ENCODE data around the gene TFG. TPM values are rescaled to one million over a fixed set of nuclear protein-coding genes. Genes with fewer than 3 reads are reported as not detected.

Gene TFG
- total RNA-seq, 3 donors from 2014 or later (not counting 1 experiment from before 2014, with no cell fraction given), result 47.6 to 52.8 (median 50.0) TPM

GRCh38 chr3:100782348-100782747 is 73.1 kb downstream of the TFG start:
- H3K4me1 Mint-ChIP-seq, result no peaks in the 10 kb centered on the region
- no peak overlapping the region for H3K27ac Mint-ChIP-seq
- H3K4me3 Mint-ChIP-seq, result no peak overlapping the region
- Histone ChIP-seq H3K36me3 (ENCODE audit: control insufficient read depth, insufficient read depth, low read length) (no peaks in the 10 kb centered on the region), H3K27ac (ENCODE audit: low read length) (no peak overlapping the region), H3K27me3 (ENCODE audit: control insufficient read depth, insufficient read depth, low read length) (no peaks in the 10 kb centered on the region), H3K9me3 (ENCODE audit: control insufficient read depth, insufficient read depth, low read length) (peaks cover 3% of the 10 kb centered on the region), H3K4me3 (ENCODE audit: low read length) (no peak overlapping the region), H3K4me1 (ENCODE audit: control insufficient read depth, insufficient read depth, low read length) (no peaks in the 10 kb centered on the region)
- H3K27me3 Mint-ChIP-seq (ENCODE audit: low read depth in 2 of 2), result peaks cover 0 to 5% of the 10 kb centered on the region in 2 donors
- 65% methylated on average over 2 of the region's 2 CpGs for WGBS (ENCODE audit: insufficient coverage)
- peaks cover 2 to 5% of the 10 kb centered on the region in 2 donors for H3K9me3 Mint-ChIP-seq
- TF ChIP-seq, protein P1, sequence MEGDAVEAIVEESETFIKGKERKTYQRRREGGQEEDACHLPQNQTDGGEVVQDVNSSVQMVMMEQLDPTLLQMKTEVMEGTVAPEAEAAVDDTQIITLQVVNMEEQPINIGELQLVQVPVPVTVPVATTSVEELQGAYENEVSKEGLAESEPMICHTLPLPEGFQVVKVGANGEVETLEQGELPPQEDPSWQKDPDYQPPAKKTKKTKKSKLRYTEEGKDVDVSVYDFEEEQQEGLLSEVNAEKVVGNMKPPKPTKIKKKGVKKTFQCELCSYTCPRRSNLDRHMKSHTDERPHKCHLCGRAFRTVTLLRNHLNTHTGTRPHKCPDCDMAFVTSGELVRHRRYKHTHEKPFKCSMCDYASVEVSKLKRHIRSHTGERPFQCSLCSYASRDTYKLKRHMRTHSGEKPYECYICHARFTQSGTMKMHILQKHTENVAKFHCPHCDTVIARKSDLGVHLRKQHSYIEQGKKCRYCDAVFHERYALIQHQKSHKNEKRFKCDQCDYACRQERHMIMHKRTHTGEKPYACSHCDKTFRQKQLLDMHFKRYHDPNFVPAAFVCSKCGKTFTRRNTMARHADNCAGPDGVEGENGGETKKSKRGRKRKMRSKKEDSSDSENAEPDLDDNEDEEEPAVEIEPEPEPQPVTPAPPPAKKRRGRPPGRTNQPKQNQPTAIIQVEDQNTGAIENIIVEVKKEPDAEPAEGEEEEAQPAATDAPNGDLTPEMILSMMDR (IDR thresholded peaks at IDR 0.05), result no peak
- ATAC-seq, result no peak
- intact Hi-C loops (cut with micrococcal nuclease), result no loop called here
- DNase-seq, result no peak
- no peaks in the 10 kb centered on the region for H3K36me3 Mint-ChIP-seq

- no peak overlapping the region for H3K4me3 Mint-ChIP-seq
- H3K36me3 Mint-ChIP-seq, result no peaks in the 10 kb centered on the region
- H3K27me3 Mint-ChIP-seq (ENCODE audit: low read depth in 2 of 2), result peaks cover 0 to 5% of the 10 kb centered on the region in 2 donors
- no peaks in the 10 kb centered on the region for H3K4me1 ChIP-seq (ENCODE audit: control insufficient read depth, insufficient read depth, low read length)
- H3K9me3 ChIP-seq (ENCODE audit: control insufficient read depth, insufficient read depth, low read length), result peaks cover 3% of the 10 kb centered on the region
- 82% methylated on average over 3 of the region's 3 CpGs for WGBS (ENCODE audit: insufficient coverage)
- H3K36me3 ChIP-seq (ENCODE audit: control insufficient read depth, insufficient read depth, low read length), result no peaks in the 10 kb centered on the region
- no peaks in the 10 kb centered on the region for H3K4me1 Mint-ChIP-seq
- no peak overlapping the region for H3K27ac ChIP-seq (ENCODE audit: low read length)
- intact Hi-C loops (cut with micrococcal nuclease), result no loop called here
- no peak overlapping the region for H3K27ac Mint-ChIP-seq
- peaks cover 2 to 5% of the 10 kb centered on the region in 2 donors for H3K9me3 Mint-ChIP-seq
- H3K27me3 ChIP-seq (ENCODE audit: control insufficient read depth, insufficient read depth, low read length), result no peaks in the 10 kb centered on the region
- H3K4me3 ChIP-seq (ENCODE audit: low read length), result no peak overlapping the region
- ATAC-seq (no peak), DNase-seq (no peak)
- TF ChIP-seq, protein P1 (IDR thresholded peaks at IDR 0.05), result no peak
These were observed 73.6 kb downstream of the TFG start for GRCh38 chr3:100782906-100783305.

- H3K36me3 ChIP-seq (ENCODE audit: control insufficient read depth, insufficient read depth, low read length), result no peaks in the 10 kb centered on the region
- peaks cover 0 to 5% of the 10 kb centered on the region in 2 donors for H3K27me3 Mint-ChIP-seq (ENCODE audit: low read depth in 2 of 2)
- no peak overlapping the region for H3K4me3 ChIP-seq (ENCODE audit: low read length)
- no peak for ATAC-seq
- H3K4me1 Mint-ChIP-seq, result no peaks in the 10 kb centered on the region
- H3K27me3 ChIP-seq (ENCODE audit: control insufficient read depth, insufficient read depth, low read length), result no peaks in the 10 kb centered on the region
- H3K27ac Mint-ChIP-seq, result no peak overlapping the region
- no peak for DNase-seq
- peaks cover 3% of the 10 kb centered on the region for H3K9me3 ChIP-seq (ENCODE audit: control insufficient read depth, insufficient read depth, low read length)
- H3K4me3 Mint-ChIP-seq, result no peak overlapping the region
- TF ChIP-seq, protein P1 (IDR thresholded peaks at IDR 0.05), result no peak
- WGBS (ENCODE audit: insufficient coverage), result 79% methylated on average over 3 of the region's 3 CpGs
- H3K27ac ChIP-seq (ENCODE audit: low read length), result no peak overlapping the region
- no peaks in the 10 kb centered on the region for H3K4me1 ChIP-seq (ENCODE audit: control insufficient read depth, insufficient read depth, low read length)
- intact Hi-C loops (cut with micrococcal nuclease), result no loop called here
- H3K9me3 Mint-ChIP-seq, result peaks cover 2 to 5% of the 10 kb centered on the region in 2 donors
- H3K36me3 Mint-ChIP-seq, result no peaks in the 10 kb centered on the region
These were observed 74.3 kb downstream of the TFG start for GRCh38 chr3:100783619-100784018.

- DNase-seq, result no peak
These were observed 80.3 kb downstream of the TFG start for GRCh38 chr3:100789579-100789978.

More at GRCh38 chr3:100789579-100789978, 80.3 kb downstream of the TFG start:
- WGBS (ENCODE audit: insufficient coverage), result no CpG with 5 or more reads among the region's 2 CpGs
- H3K4me1 ChIP-seq (ENCODE audit: control insufficient read depth, insufficient read depth, low read length), result no peaks in the 10 kb centered on the region
- TF ChIP-seq, protein P1 (IDR thresholded peaks at IDR 0.05), result no peak
- H3K36me3 ChIP-seq (ENCODE audit: control insufficient read depth, insufficient read depth, low read length), result no peaks in the 10 kb centered on the region
- Mint-ChIP-seq H3K4me1 (no peaks in the 10 kb centered on the region), H3K4me3 (no peak overlapping the region), H3K9me3 (peaks cover 2 to 4% of the 10 kb centered on the region in 2 donors), H3K27me3 (ENCODE audit: low read depth in 2 of 2) (peaks cover 3 to 9% of the 10 kb centered on the region in 2 donors), H3K27ac (no peak overlapping the region), H3K36me3 (no peaks in the 10 kb centered on the region)
- intact Hi-C loops (cut with micrococcal nuclease), result no loop called here
- ATAC-seq, result no peak
- peaks cover 3% of the 10 kb centered on the region for H3K9me3 ChIP-seq (ENCODE audit: control insufficient read depth, insufficient read depth, low read length)
- no peaks in the 10 kb centered on the region for H3K27me3 ChIP-seq (ENCODE audit: control insufficient read depth, insufficient read depth, low read length)
- H3K4me3 ChIP-seq (ENCODE audit: low read length), result no peak overlapping the region
- H3K27ac ChIP-seq (ENCODE audit: low read length), result no peak overlapping the region
